ENCODE data around the gene PLA2G4D. TPM values are rescaled to one million over a fixed set of nuclear protein-coding genes. Genes with fewer than 3 reads are reported as not detected.

PLA2G4D gene
- total RNA-seq, 1 experiment from 2014 or later: 0.34 TPM

- no peaks in the 10 kb centered on the region for H3K36me3 ChIP-seq (ENCODE audit: control insufficient read depth in 1 of 2, insufficient read depth in 2 of 2, low read length in 2 of 2)
- ChIA-PET CTCF (interaction anchor here (1.1 to 2.9 kb wide), 2 partner anchors 8 to 12 kb away, joined by 3 to 11 read pairs; no protein-coding TSS in a partner anchor), POLR2A (no interaction called here), RAD21 (ENCODE audit: low non-redundant PET in 1 of 2, low total read pairs in 2 of 2, uncharacterized antibody in 2 of 2, unreplicated experiment in 2 of 2) (no interaction called here)
- H3K4me2 ChIP-seq (ENCODE audit: low read length): no peak overlapping the region
- ATAC-seq: no peak
- no peaks in the 10 kb centered on the region for H4K20me1 ChIP-seq (ENCODE audit: insufficient read depth)
- H3K4me1 ChIP-seq (ENCODE audit: control insufficient read depth in 1 of 2, insufficient read depth in 2 of 2, low read length in 2 of 2): no peaks in the 10 kb centered on the region
- no peak overlapping the region for H2AFZ ChIP-seq (ENCODE audit: low read depth, low read length, poor library complexity, severe bottlenecking)
- no peaks in the 10 kb centered on the region for H3K27me3 ChIP-seq (ENCODE audit: insufficient read depth, low read length)
- H3K9me3 ChIP-seq (ENCODE audit: control insufficient read depth in 1 of 2, insufficient read depth in 1 of 2, low read depth in 1 of 2, low read length in 2 of 2): no peaks in the 10 kb centered on the region
- no peaks in the 10 kb centered on the region for H3K79me2 ChIP-seq (ENCODE audit: insufficient read depth, low read length)
- no peak overlapping the region for H3K27ac ChIP-seq (ENCODE audit: low read depth, low read length)
- no peak for DNase-seq (ENCODE audit: low read depth, low spot score)
- no peak for TF ChIP-seq SRF (IDR thresholded peaks at IDR 0.05; ENCODE audit: low read depth)
- no peak for TF ChIP-seq TCF7L2 (IDR thresholded peaks at IDR 0.05; ENCODE audit: borderline replicate concordance, extremely low read depth, insufficient read depth, insufficient read length)
- TF ChIP-seq MAX (IDR thresholded peaks at IDR 0.05): no peak
- no peak for TF ChIP-seq YY1 (IDR thresholded peaks at IDR 0.05; ENCODE audit: extremely low read depth, insufficient replicate concordance, low read depth, low read length)
- TF ChIP-seq REST (IDR thresholded peaks at IDR 0.05; ENCODE audit: low read depth): no peak
- no peak for TF ChIP-seq JUND (IDR thresholded peaks at IDR 0.05)
- no peak for TF ChIP-seq SIN3A (IDR thresholded peaks at IDR 0.05; ENCODE audit: low read depth)
- no peak for TF ChIP-seq FOSL1 (IDR thresholded peaks at IDR 0.05; ENCODE audit: low read depth)
- TF ChIP-seq CTCF (IDR thresholded peaks at IDR 0.05 in 2 of 3, conservative IDR thresholded peaks at IDR 0.05 in 1 of 3; ENCODE audit: borderline replicate concordance in 1 of 3, insufficient read depth in 1 of 3, low read depth in 2 of 3, low read length in 2 of 3): no peak
- no peak for TF ChIP-seq CBX3 (IDR thresholded peaks at IDR 0.05; ENCODE audit: low read depth)
- no peak for TF ChIP-seq EZH2 (IDR thresholded peaks at IDR 0.05)
- TF ChIP-seq EGR1 (IDR thresholded peaks at IDR 0.05; ENCODE audit: low read depth): no peak
- TF ChIP-seq ZNF274 (IDR thresholded peaks at IDR 0.05; ENCODE audit: low read depth, low read length): no peak
- TF ChIP-seq ZBTB33 (IDR thresholded peaks at IDR 0.05; ENCODE audit: extremely low read depth, insufficient replicate concordance, low read length): no peak
- no peak for TF ChIP-seq RAD21 (IDR thresholded peaks at IDR 0.05; ENCODE audit: low read depth)
- no peak for TF ChIP-seq ZFX (IDR thresholded peaks at IDR 0.05)
- no peak for TF ChIP-seq CEBPB (IDR thresholded peaks at IDR 0.05; ENCODE audit: low read depth)
- no peak for TF ChIP-seq SP1 (IDR thresholded peaks at IDR 0.05; ENCODE audit: low read depth)
- TF ChIP-seq POLR2AphosphoS5 (IDR thresholded peaks at IDR 0.05; ENCODE audit: low read depth, low read length): no peak
- no peaks in the 10 kb centered on the region for H3K9me2 ChIP-seq (ENCODE audit: insufficient read depth)
- H3K9ac ChIP-seq (ENCODE audit: low read length): no peak overlapping the region
- H3K4me3 ChIP-seq (replicated peaks in 1 of 2; ENCODE audit: low read depth in 1 of 2, low read length in 2 of 2): no peak overlapping the region
- intact Hi-C loops (cut with micrococcal nuclease): no loop called here
- no TSS peak for BruUV-seq (replicated peaks)
Measured at GRCh38 chr15:42072141-42072685, 22.1 kb downstream of the PLA2G4D start.
